Measurements from ENCODE around the gene FNDC7.
A peak's percentile ranks its signal among the peaks of the same experiment; 100 is the strongest.

Gene FNDC7

DNA sequence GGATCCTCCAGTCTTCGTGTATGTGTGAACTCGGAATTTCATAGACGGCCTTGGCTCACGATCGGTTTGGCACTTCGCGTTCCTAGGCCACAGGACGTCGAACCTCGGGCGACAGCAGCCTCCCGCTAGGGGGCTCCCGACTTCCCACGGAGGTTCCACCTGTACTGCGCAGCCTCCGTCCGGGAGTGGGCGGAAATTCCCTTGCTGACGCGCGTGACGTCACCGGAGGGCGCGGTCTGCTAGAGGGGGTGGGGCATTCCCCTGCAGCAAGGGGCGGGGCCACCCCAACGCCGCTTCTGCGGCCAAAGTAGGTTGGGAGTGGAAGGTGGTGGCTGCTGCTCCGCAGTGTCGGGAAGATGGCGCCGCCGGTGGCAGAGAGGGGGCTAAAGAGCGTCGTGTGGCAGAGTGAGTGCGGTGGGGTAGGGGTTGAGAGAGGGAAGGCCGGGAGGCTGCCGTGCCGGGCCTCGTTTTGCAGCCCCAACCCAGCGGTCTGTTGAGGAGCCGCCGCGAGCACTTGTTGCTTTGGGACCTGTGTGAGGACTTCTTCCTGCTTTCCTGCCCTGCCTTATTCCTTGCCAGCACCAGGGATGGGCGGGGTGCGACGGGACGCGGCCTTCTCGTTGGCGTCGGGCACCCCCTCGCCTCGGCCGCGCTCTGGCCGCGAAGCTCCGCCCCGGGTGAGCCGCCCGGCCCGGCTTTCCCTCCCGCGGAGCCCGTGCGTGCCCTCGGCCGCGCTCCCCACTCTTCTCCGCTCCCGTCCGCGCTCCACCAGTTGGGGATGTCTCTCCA, 33.9 kb downstream of the FNDC7 start, which contains the start of gene STXBP3 (continued):
- TF ChIP-seq, protein P1, sequence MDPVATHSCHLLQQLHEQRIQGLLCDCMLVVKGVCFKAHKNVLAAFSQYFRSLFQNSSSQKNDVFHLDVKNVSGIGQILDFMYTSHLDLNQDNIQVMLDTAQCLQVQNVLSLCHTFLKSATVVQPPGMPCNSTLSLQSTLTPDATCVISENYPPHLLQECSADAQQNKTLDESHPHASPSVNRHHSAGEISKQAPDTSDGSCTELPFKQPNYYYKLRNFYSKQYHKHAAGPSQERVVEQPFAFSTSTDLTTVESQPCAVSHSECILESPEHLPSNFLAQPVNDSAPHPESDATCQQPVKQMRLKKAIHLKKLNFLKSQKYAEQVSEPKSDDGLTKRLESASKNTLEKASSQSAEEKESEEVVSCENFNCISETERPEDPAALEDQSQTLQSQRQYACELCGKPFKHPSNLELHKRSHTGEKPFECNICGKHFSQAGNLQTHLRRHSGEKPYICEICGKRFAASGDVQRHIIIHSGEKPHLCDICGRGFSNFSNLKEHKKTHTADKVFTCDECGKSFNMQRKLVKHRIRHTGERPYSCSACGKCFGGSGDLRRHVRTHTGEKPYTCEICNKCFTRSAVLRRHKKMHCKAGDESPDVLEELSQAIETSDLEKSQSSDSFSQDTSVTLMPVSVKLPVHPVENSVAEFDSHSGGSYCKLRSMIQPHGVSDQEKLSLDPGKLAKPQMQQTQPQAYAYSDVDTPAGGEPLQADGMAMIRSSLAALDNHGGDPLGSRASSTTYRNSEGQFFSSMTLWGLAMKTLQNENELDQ (tag by site-specific recombination; IDR thresholded peaks at IDR 0.05; ENCODE audit: low read depth) = no peak
- TF ChIP-seq MZF1 (tag by site-specific recombination; IDR thresholded peaks at IDR 0.05; ENCODE audit: borderline replicate concordance) (0 out of 2 replicates have a peak, but pooled peaks have one; percentile 71), ZNF791 (tag by site-specific recombination; IDR thresholded peaks at IDR 0.05) (no peak), SP2 (tag by site-specific recombination; IDR thresholded peaks at IDR 0.05) (peak; percentile 83)
- TF ChIP-seq, protein P2, sequence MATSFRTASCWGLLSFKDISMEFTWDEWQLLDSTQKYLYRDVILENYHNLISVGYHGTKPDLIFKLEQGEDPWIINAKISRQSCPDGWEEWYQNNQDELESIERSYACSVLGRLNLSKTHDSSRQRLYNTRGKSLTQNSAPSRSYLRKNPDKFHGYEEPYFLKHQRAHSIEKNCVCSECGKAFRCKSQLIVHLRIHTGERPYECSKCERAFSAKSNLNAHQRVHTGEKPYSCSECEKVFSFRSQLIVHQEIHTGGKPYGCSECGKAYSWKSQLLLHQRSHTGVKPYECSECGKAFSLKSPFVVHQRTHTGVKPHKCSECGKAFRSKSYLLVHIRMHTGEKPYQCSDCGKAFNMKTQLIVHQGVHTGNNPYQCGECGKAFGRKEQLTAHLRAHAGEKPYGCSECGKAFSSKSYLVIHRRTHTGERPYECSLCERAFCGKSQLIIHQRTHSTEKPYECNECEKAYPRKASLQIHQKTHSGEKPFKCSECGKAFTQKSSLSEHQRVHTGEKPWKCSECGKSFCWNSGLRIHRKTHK (tag by site-specific recombination; IDR thresholded peaks at IDR 0.05) = no peak
- TF ChIP-seq, protein P3, sequence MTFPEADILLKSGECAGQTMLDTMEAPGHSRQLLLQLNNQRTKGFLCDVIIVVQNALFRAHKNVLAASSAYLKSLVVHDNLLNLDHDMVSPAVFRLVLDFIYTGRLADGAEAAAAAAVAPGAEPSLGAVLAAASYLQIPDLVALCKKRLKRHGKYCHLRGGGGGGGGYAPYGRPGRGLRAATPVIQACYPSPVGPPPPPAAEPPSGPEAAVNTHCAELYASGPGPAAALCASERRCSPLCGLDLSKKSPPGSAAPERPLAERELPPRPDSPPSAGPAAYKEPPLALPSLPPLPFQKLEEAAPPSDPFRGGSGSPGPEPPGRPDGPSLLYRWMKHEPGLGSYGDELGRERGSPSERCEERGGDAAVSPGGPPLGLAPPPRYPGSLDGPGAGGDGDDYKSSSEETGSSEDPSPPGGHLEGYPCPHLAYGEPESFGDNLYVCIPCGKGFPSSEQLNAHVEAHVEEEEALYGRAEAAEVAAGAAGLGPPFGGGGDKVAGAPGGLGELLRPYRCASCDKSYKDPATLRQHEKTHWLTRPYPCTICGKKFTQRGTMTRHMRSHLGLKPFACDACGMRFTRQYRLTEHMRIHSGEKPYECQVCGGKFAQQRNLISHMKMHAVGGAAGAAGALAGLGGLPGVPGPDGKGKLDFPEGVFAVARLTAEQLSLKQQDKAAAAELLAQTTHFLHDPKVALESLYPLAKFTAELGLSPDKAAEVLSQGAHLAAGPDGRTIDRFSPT (tag by site-specific recombination; IDR thresholded peaks at IDR 0.05) = peak; percentile 96
- TF ChIP-seq, protein P4, sequence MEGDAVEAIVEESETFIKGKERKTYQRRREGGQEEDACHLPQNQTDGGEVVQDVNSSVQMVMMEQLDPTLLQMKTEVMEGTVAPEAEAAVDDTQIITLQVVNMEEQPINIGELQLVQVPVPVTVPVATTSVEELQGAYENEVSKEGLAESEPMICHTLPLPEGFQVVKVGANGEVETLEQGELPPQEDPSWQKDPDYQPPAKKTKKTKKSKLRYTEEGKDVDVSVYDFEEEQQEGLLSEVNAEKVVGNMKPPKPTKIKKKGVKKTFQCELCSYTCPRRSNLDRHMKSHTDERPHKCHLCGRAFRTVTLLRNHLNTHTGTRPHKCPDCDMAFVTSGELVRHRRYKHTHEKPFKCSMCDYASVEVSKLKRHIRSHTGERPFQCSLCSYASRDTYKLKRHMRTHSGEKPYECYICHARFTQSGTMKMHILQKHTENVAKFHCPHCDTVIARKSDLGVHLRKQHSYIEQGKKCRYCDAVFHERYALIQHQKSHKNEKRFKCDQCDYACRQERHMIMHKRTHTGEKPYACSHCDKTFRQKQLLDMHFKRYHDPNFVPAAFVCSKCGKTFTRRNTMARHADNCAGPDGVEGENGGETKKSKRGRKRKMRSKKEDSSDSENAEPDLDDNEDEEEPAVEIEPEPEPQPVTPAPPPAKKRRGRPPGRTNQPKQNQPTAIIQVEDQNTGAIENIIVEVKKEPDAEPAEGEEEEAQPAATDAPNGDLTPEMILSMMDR (tag by site-specific recombination; IDR thresholded peaks at IDR 0.05) = peak; percentile 94

DNA sequence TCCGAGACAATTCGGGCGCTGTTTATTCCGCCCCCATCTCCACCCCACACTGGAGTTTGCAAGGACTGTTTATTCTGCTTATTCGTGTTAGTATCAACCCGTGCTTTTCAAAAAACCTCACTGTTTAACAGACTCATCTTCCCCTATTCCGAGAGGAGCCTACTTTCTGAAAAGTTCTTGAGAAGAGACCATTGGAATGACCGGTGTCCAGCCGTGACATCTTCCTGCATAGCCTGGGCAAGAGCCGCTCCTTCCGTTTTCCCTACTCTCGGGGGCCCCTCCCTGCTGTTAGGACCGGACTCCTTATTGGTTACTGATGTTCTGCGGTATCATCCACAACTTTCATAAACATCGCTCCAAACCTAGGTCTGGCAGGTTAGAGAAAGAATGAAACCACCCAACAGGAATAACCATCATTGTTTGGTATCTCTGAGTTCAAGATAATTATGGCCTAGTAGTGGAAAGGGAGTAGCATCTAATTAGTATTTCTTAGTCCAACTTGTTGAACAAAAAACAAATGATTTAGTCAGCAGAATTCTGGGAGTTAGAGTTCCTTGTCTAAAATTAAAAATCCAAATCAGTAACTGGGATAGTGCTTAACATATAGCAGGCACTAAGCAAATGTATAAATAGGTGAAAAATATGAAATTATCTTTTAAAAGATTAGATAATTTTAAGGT, 34.6 kb downstream of the FNDC7 start:
- Histone ChIP-seq H3K9me3 (ENCODE audit: control insufficient read depth, insufficient read depth, low read depth, low read length) (no peaks in the 10 kb centered on the region), H3K4me3 (ENCODE audit: low read depth, low read length) (peak overlapping the region; percentile 97), H3K4me1 (ENCODE audit: control insufficient read depth, insufficient read depth, low read length) (peaks cover 2% of the 10 kb centered on the region; the same call in 1 of the 2 replicates), H3K36me3 (ENCODE audit: control insufficient read depth in 2 of 2, insufficient read depth in 1 of 2, low read length in 2 of 2) (peaks cover 0 to under 1% of the 10 kb centered on the region in 2 experiments; a peak in 1 of 3 replicates), H3K27ac (ENCODE audit: extremely low read depth, low read depth, low read length) (peak overlapping the region; percentile 81)
- CTCF ChIA-PET = interaction anchor here (1.1 kb wide), 1 partner anchor 81 kb away, joined by 3 read pairs; no protein-coding TSS in a partner anchor
- POLR2A ChIA-PET = interaction anchor here (1.0 kb wide), 1 partner anchor 55 kb away, joined by 8 read pairs; the partner anchor contains the start of gene PRPF38B
- 0 out of 2 replicates have a peak, but pooled peaks have one; percentile 14 for TF ChIP-seq ZFP37 (tag by site-specific recombination; IDR thresholded peaks at IDR 0.05)
- no peak for TF ChIP-seq ZNF157 (tag by site-specific recombination; IDR thresholded peaks at IDR 0.05)
- TF ChIP-seq, protein P5, sequence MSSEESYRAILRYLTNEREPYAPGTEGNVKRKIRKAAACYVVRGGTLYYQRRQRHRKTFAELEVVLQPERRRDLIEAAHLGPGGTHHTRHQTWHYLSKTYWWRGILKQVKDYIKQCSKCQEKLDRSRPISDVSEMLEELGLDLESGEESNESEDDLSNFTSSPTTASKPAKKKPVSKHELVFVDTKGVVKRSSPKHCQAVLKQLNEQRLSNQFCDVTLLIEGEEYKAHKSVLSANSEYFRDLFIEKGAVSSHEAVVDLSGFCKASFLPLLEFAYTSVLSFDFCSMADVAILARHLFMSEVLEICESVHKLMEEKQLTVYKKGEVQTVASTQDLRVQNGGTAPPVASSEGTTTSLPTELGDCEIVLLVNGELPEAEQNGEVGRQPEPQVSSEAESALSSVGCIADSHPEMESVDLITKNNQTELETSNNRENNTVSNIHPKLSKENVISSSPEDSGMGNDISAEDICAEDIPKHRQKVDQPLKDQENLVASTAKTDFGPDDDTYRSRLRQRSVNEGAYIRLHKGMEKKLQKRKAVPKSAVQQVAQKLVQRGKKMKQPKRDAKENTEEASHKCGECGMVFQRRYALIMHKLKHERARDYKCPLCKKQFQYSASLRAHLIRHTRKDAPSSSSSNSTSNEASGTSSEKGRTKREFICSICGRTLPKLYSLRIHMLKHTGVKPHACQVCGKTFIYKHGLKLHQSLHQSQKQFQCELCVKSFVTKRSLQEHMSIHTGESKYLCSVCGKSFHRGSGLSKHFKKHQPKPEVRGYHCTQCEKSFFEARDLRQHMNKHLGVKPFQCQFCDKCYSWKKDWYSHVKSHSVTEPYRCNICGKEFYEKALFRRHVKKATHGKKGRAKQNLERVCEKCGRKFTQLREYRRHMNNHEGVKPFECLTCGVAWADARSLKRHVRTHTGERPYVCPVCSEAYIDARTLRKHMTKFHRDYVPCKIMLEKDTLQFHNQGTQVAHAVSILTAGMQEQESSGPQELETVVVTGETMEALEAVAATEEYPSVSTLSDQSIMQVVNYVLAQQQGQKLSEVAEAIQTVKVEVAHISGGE (tag by site-specific recombination; conservative IDR thresholded peaks at IDR 0.05; ENCODE audit: low read depth) = peak; percentile 50
- TF ChIP-seq, protein P6, sequence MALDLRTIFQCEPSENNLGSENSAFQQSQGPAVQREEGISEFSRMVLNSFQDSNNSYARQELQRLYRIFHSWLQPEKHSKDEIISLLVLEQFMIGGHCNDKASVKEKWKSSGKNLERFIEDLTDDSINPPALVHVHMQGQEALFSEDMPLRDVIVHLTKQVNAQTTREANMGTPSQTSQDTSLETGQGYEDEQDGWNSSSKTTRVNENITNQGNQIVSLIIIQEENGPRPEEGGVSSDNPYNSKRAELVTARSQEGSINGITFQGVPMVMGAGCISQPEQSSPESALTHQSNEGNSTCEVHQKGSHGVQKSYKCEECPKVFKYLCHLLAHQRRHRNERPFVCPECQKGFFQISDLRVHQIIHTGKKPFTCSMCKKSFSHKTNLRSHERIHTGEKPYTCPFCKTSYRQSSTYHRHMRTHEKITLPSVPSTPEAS (tag by site-specific recombination; IDR thresholded peaks at IDR 0.05) = no peak
- no peak for TF ChIP-seq ZNF175 (tag by site-specific recombination; IDR thresholded peaks at IDR 0.05)
- TF ChIP-seq, protein P7, sequence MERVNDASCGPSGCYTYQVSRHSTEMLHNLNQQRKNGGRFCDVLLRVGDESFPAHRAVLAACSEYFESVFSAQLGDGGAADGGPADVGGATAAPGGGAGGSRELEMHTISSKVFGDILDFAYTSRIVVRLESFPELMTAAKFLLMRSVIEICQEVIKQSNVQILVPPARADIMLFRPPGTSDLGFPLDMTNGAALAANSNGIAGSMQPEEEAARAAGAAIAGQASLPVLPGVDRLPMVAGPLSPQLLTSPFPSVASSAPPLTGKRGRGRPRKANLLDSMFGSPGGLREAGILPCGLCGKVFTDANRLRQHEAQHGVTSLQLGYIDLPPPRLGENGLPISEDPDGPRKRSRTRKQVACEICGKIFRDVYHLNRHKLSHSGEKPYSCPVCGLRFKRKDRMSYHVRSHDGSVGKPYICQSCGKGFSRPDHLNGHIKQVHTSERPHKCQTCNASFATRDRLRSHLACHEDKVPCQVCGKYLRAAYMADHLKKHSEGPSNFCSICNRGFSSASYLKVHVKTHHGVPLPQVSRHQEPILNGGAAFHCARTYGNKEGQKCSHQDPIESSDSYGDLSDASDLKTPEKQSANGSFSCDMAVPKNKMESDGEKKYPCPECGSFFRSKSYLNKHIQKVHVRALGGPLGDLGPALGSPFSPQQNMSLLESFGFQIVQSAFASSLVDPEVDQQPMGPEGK (tag by site-specific recombination; IDR thresholded peaks at IDR 0.05) = no peak
- TF ChIP-seq ZNF530 (tag by site-specific recombination; IDR thresholded peaks at IDR 0.05; ENCODE audit: low read depth) = no peak
- no peak; the same call in 1 of the 2 replicates for TF ChIP-seq KLF8 (tag by site-specific recombination; IDR thresholded peaks at IDR 0.05)
- no peak for TF ChIP-seq ZFP41 (tag by site-specific recombination; IDR thresholded peaks at IDR 0.05; ENCODE audit: borderline replicate concordance)
- TF ChIP-seq ZNF555 (tag by site-specific recombination; conservative IDR thresholded peaks at IDR 0.05) = no peak
- TF ChIP-seq ZNF211 (tag by site-specific recombination; IDR thresholded peaks at IDR 0.05; ENCODE audit: low read depth) = no peak

Data from HEK293 (cell line).